Esophagus squamous epithelium (tissue), 5 donors: ENCODE results near the gene SIN3B. TPM values are rescaled to one million over a fixed set of nuclear protein-coding genes. Genes with fewer than 3 reads are reported as not detected.

Source experiments
- DNase-seq: peaks from one replicate; lab custom pipeline; 2025; lab: John Stamatoyannopoulos, UW
- H3K27ac ChIP-seq, 4 donors: fragments of 200-600 bp; sonication (generic); one replicate each; pipeline ENCODE4 v1.5.1; 2016 to 2019; ENCODE audit warnings: mild to moderate bottlenecking in 1 of 4
- H3K27me3 ChIP-seq, 4 donors: fragments of 200-600 bp; sonication (generic); 1 replicate in 3 of 4; 2 replicates in 1 of 4; pipeline versions ENCODE4 v1.5.1 to v1.6.0; 2017 to 2021; ENCODE audit warnings: antibody characterized with exemption in 1 of 4
- H3K36me3 ChIP-seq, 3 donors: fragments of 200-600 bp; sonication (generic); one replicate each; pipeline ENCODE4 v1.5.1; 2016 to 2019
- H3K4me1 ChIP-seq, 3 donors: fragments of 200-600 bp; sonication (generic); one replicate each; pipeline ENCODE4 v1.5.1; 2017 to 2019
- H3K4me3 ChIP-seq, 4 donors: fragments of 200-600 bp; sonication (generic); 1 replicate in 3 of 4; 2 replicates in 1 of 4; pipeline ENCODE4 v1.5.1; 2016 to 2019; ENCODE audit warnings: mild to moderate bottlenecking in 2 of 4, moderate library complexity in 1 of 4
- H3K9me3 ChIP-seq, 3 donors: fragments of 200-600 bp; sonication (generic); one replicate each; pipeline ENCODE4 v1.5.1; 2016 to 2019
- POLR2A ChIP-seq, 4 donors: fragments of 450-650 bp; IDR thresholded peaks; one replicate each; pipeline ENCODE4 v1.6.1; 2017; ENCODE audit warnings: antibody characterized with exemption in 4 of 4, mild to moderate bottlenecking in 4 of 4, moderate library complexity in 3 of 4
- WGBS, 2 donors: methylation state at CpG; one replicate each; pipeline ENCODE4 v1.1.5; 2018; 5-methylcytosine and 5-hydroxymethylcytosine counted together
- intact Hi-C: fragments of 100-400 bp; cut with DNase I; formaldehyde crosslinking; loops from one replicate; pipeline ENCODE4 v1.15.0; 2022
- small RNA-seq, 4 donors: library from RNA; depleted of rRNA; stranded (forward); fragments of <200 nt; gene quantifications; one replicate each; pipeline ENCODE3, GENCODE V24; 2016
- total RNA-seq, 4 donors: library from RNA; depleted of rRNA; stranded (reverse); fragments of >200 nt; gene quantifications; one replicate each; pipeline ENCODE4 v1.1.0, GENCODE V29; 2016
- TF ChIP-seq, protein P1 (sequence below), 6 experiments: fragments of 450-650 bp in 4 of 6; fragments of 200-600 bp in 2 of 6; sonication (generic) in 2 of 6; IDR thresholded peaks; one replicate each; pipeline ENCODE4 v1.5.1; 2016 to 2019; ENCODE audit warnings: antibody characterized with exemption in 6 of 6, mild to moderate bottlenecking in 4 of 6, moderate library complexity in 4 of 6
- donor health status: DM: yes; HTN: yes; CAD: no.

The SIN3B gene
- total RNA-seq, 4 donors from 2014 or later = 11.2 to 34.7 (median 28.5) TPM

DNA sequence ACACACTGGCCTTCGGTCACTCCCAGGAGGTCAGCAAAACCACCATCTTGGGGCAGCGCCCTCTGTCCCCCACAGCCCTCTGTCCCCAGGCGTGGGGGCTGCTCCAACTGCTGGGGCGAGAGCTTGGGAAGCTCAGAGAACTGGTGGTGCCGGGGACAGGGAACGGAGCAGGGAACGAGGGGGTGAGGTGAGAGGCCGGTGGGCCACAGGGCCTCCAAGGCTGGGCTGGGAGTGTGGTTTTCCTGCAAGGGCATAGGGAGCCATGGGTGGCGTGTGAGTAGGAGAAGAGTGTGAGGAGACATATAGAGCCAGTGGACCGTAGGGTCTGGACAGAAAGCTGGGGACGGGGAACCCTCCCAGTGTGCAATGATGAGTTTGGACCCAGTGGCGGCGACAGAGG lies 93.8 kb downstream of the SIN3B start:
- Histone ChIP-seq H3K36me3 (no peaks in the 10 kb centered on the region), H3K4me1 (peaks cover 0 to 18% (median 0%) of the 10 kb centered on the region in 3 donors), H3K4me3 (no peak overlapping the region), H3K9me3 (peaks cover 0 to 25% (median 16%) of the 10 kb centered on the region in 3 donors), H3K27me3 (peaks cover 0 to 12% (median 0%) of the 10 kb centered on the region in 4 donors), H3K27ac (no peak overlapping the region)
- 93 to 94% methylated on average over 5 to 9 of the region's 13 CpGs for WGBS, 2 donors
- DNase-seq = no peak
- intact Hi-C loops = no loop called here
- TF ChIP-seq, protein P1, sequence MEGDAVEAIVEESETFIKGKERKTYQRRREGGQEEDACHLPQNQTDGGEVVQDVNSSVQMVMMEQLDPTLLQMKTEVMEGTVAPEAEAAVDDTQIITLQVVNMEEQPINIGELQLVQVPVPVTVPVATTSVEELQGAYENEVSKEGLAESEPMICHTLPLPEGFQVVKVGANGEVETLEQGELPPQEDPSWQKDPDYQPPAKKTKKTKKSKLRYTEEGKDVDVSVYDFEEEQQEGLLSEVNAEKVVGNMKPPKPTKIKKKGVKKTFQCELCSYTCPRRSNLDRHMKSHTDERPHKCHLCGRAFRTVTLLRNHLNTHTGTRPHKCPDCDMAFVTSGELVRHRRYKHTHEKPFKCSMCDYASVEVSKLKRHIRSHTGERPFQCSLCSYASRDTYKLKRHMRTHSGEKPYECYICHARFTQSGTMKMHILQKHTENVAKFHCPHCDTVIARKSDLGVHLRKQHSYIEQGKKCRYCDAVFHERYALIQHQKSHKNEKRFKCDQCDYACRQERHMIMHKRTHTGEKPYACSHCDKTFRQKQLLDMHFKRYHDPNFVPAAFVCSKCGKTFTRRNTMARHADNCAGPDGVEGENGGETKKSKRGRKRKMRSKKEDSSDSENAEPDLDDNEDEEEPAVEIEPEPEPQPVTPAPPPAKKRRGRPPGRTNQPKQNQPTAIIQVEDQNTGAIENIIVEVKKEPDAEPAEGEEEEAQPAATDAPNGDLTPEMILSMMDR (IDR thresholded peaks at IDR 0.05) = no peak
- no peak for TF ChIP-seq POLR2A (IDR thresholded peaks at IDR 0.05)

DNA sequence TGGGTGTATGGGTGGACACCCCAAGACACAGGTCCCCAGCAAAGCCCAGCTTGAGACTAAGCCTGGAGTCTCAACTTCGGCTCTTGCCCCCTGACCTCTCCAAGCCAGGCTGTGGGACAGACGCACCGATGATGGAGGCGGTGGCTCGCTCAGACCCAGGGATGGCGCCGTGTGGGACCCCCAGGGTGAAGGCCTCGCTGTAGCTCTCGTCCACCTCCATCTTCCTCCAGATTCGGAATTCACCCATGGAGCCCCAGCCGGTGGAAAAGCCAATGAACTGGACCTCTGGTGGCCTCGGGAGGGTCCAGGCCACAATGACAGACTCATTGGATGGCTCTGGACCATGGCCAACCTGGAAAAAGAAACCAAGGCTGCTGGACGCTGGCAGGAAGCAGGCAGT lies 98.7 kb downstream of the SIN3B start:
- Histone ChIP-seq H3K36me3 (no peaks in the 10 kb centered on the region), H3K4me3 (no peak overlapping the region)
- WGBS, 2 donors = 59 to 75% methylated on average over 1 to 3 of the region's 13 CpGs

DNA sequence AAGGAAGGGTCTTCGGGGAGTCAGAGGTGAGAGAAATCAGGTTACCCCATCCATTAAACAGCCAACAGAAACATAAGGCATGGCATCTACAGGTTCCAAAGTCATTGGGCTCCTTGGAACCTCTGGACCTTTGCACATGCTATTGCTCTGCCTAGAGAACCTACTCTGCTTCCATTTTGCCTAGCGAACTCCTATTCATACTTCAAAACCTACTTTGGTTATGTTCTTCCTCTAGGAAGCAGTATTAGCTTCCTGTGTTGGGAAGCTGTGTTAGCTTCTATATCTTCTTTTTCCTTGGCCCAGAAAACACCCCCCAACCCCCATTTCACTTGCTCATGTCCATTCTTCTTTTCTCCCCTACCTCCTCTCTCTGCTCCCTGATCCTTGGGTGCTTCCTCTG lies 99.2 kb downstream of the SIN3B start:
- H3K27ac ChIP-seq = no peak overlapping the region
- DNase-seq = no peak
- no peak overlapping the region for H3K4me3 ChIP-seq
- no peak for TF ChIP-seq POLR2A (IDR thresholded peaks at IDR 0.05)
- TF ChIP-seq, protein P1 (IDR thresholded peaks at IDR 0.05) = no peak
- intact Hi-C loops = no loop called here
- peaks cover 0 to 12% (median 6%) of the 10 kb centered on the region in 3 donors for H3K9me3 ChIP-seq
- H3K4me1 ChIP-seq = no peaks in the 10 kb centered on the region
- H3K27me3 ChIP-seq = peaks cover 0 to 13% (median 0%) of the 10 kb centered on the region in 4 donors
- WGBS, 2 donors = 83 to 98% methylated on average over 2 of the region's 2 CpGs
- H3K36me3 ChIP-seq = no peaks in the 10 kb centered on the region

More for the DNA sequence above, 98.7 kb downstream of the SIN3B start:
- TF ChIP-seq POLR2A (IDR thresholded peaks at IDR 0.05) = no peak
- TF ChIP-seq, protein P1 (IDR thresholded peaks at IDR 0.05) = no peak
- H3K27me3 ChIP-seq = peaks cover 0 to 13% (median 0%) of the 10 kb centered on the region in 4 donors
- no peaks in the 10 kb centered on the region for H3K4me1 ChIP-seq
- H3K27ac ChIP-seq = no peak overlapping the region
- no peak for DNase-seq
- intact Hi-C loops = no loop called here
- H3K9me3 ChIP-seq = peaks cover 0 to 12% (median 6%) of the 10 kb centered on the region in 3 donors

DNA sequence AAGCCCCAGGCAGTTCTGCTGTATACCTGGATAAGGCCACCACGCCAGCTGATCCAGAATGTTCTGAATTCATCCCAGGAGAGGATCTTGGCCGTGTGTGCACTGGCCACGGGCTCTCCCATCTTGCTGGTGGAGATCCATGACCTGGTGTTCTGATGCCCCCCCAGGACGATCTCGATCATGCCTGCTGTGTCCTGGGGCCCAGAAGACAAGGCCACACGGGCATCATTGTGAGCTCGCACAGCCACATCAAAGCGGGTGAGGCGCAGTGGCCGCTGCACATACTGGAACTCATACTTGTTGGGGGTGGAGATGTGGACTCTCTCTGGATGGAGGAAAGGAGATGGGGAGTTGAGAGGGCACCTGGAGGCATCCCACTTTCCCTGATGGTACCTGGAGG lies 99.7 kb downstream of the SIN3B start:
- Histone ChIP-seq H3K27ac (no peak overlapping the region), H3K4me1 (no peaks in the 10 kb centered on the region), H3K9me3 (peaks cover 0 to 12% (median 6%) of the 10 kb centered on the region in 3 donors), H3K4me3 (no peak overlapping the region), H3K36me3 (no peaks in the 10 kb centered on the region), H3K27me3 (peaks cover 0 to 13% (median 0%) of the 10 kb centered on the region in 4 donors)
- no peak for DNase-seq
- intact Hi-C loops = no loop called here
- TF ChIP-seq POLR2A (IDR thresholded peaks at IDR 0.05) = no peak
- TF ChIP-seq, protein P1 (IDR thresholded peaks at IDR 0.05) = no peak
- WGBS, 2 donors = 88 to 91% methylated on average over 4 to 7 of the region's 10 CpGs

Small RNA genes within 50 kb of the gene (small RNA-seq; reads per million reads assigned to genes)
- gene AC008737.3 = 0 reads per million in 4 donors
- gene RN7SL823P = 0 reads per million in 4 donors
- gene RN7SL835P = 0 reads per million in 4 donors

Other genes starting within 250 kb of the SIN3B start
- gene MED26, start 201.2 kb upstream of the SIN3B start, total RNA-seq = 1 to 10 TPM; 5.1 to 9.9 (median 8.4) TPM
- 10 to 100 TPM; 54.0 to 89.5 (median 66.3) TPM for gene SMIM7, start 169.3 kb upstream of the SIN3B start, total RNA-seq
- gene TMEM38A, start 168.3 kb upstream of the SIN3B start, total RNA-seq = 1 to 10 TPM; 2.0 to 5.6 (median 2.7) TPM
- gene NWD1, start 109.6 kb upstream of the SIN3B start, total RNA-seq = under 1 TPM; 0.04 to 0.41 (median 0.21) TPM
- 1 to 10 TPM in 1 of 4 donors, under 1 TPM in 3; 0.27 to 1.1 (median 0.81) TPM for gene F2RL3, start 59.6 kb downstream of the SIN3B start, total RNA-seq
- 1 to 10 TPM in 3 of 4 donors, under 1 TPM in 1; 0.72 to 8.2 (median 4.0) TPM for gene CPAMD8, start 197.4 kb downstream of the SIN3B start, total RNA-seq
- gene HAUS8, start 246.1 kb downstream of the SIN3B start, total RNA-seq = 1 to 10 TPM; 3.0 to 5.8 (median 3.2) TPM
- gene MYO9B, start 246.4 kb downstream of the SIN3B start, total RNA-seq = 10 to 100 TPM; 25.5 to 60.5 (median 39.5) TPM